Activated T-helper 2 cell treated with anti-CD3 and anti-CD28 coated beads, Interferon-gamma antibody, Interleukin-2, Interleukin-4, amounts not matched to agents 10 μg/mL and 5 μg/mL and 100 μg/mL, durations not matched to agents 14 hours and 24 hours and 36 hours (primary cell): ENCODE results near the gene HCRTR1. TPM values are rescaled to one million over a fixed set of nuclear protein-coding genes. Genes with fewer than 3 reads are reported as not detected.

Experiments
- DNase-seq: peaks from one replicate; pipeline ENCODE4 v3.0.0; 2021; ENCODE audit warnings: low spot score
- H3K27ac Mint-ChIP-seq: one replicate; pipeline ENCODE4 v1.8.0; 2021; ENCODE audit warnings: mixed read lengths
- H3K27me3 Mint-ChIP-seq: one replicate; pipeline ENCODE4 v1.8.0; 2021; ENCODE audit warnings: low read depth, mixed read lengths
- H3K36me3 Mint-ChIP-seq: one replicate; pipeline ENCODE4 v1.8.0; 2021; ENCODE audit warnings: low read depth, mixed read lengths
- H3K4me1 Mint-ChIP-seq: one replicate; pipeline ENCODE4 v1.8.0; 2021; ENCODE audit warnings: low read depth, mixed read lengths
- H3K4me3 Mint-ChIP-seq: one replicate; pipeline ENCODE4 v1.8.0; 2021; ENCODE audit warnings: low read depth, mild to moderate bottlenecking, moderate library complexity, mixed read lengths
- H3K9me3 Mint-ChIP-seq: one replicate; pipeline ENCODE4 v1.8.0; 2021; ENCODE audit warnings: mixed read lengths
- intact Hi-C: fragments of 100-400 bp; cut with micrococcal nuclease; formaldehyde crosslinking; loops from one replicate; pipeline ENCODE4 v1.15.1; 2023
- total RNA-seq: library from RNA; stranded (reverse); gene quantifications from 2 replicates; pipeline ENCODE4 v1.2.3, GENCODE V29; 2022

HCRTR1 gene
- total RNA-seq, 1 donor from 2014 or later: not detected

DNA sequence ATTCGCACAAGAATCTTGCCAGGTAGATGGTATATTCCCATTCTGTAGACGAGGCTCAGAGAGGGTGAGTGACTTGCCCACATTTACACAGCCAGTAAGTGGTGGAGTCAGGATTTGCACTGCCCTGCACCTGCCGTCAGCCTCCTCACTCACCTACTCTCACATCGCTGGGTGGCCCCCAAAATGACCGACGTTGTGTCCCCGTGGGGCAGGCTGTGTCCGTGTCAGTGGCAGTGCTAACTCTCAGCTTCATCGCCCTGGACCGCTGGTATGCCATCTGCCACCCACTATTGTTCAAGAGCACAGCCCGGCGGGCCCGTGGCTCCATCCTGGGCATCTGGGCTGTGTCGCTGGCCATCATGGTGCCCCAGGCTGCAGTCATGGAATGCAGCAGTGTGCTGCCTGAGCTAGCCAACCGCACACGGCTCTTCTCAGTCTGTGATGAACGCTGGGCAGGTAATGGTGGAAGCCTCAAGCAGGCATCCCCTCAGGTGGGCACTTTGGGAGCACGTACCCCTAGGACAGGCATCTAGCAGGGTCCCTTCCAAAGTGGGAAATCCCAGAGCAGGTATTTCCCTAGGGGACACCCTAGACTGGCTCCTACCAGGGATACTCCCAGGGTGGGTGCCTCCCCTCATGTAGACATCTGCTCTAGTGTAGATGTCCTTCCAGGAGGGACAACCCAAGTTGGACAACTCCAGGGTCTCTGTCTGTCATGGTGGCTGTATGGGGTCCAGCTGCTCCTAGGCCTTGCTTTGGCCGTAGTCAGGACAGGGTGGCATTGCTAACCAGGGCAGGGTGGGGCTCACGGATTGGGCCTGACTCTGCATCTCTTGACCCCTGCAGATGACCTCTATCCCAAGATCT, 3.4 kb downstream of the HCRTR1 start:
- no peaks in the 10 kb centered on the region for H3K9me3 Mint-ChIP-seq
- H3K4me1 Mint-ChIP-seq: peaks cover 5% of the 10 kb centered on the region
- H3K4me3 Mint-ChIP-seq: no peak overlapping the region
- H3K27ac Mint-ChIP-seq: no peak overlapping the region
- intact Hi-C loops: no loop called here
- H3K36me3 Mint-ChIP-seq: no peaks in the 10 kb centered on the region
- H3K27me3 Mint-ChIP-seq: peaks cover 21% of the 10 kb centered on the region
- DNase-seq: no peak

DNA sequence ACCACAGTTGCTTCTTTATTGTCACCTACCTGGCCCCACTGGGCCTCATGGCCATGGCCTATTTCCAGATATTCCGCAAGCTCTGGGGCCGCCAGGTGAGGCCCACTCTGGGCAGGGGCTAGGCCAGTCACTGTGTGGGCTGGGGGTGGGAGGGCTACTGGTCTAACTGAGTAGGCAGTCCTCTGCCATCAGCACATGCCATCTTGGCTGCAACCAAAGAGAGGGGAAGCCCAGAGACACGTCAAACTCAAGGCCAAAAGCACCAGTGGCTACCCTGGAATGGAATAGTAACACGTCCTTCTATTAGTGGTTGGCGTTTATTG, 4.0 kb downstream of the HCRTR1 start:
- peaks cover 5% of the 10 kb centered on the region for H3K4me1 Mint-ChIP-seq
- intact Hi-C loops: no loop called here
- no peaks in the 10 kb centered on the region for H3K36me3 Mint-ChIP-seq

DNA sequence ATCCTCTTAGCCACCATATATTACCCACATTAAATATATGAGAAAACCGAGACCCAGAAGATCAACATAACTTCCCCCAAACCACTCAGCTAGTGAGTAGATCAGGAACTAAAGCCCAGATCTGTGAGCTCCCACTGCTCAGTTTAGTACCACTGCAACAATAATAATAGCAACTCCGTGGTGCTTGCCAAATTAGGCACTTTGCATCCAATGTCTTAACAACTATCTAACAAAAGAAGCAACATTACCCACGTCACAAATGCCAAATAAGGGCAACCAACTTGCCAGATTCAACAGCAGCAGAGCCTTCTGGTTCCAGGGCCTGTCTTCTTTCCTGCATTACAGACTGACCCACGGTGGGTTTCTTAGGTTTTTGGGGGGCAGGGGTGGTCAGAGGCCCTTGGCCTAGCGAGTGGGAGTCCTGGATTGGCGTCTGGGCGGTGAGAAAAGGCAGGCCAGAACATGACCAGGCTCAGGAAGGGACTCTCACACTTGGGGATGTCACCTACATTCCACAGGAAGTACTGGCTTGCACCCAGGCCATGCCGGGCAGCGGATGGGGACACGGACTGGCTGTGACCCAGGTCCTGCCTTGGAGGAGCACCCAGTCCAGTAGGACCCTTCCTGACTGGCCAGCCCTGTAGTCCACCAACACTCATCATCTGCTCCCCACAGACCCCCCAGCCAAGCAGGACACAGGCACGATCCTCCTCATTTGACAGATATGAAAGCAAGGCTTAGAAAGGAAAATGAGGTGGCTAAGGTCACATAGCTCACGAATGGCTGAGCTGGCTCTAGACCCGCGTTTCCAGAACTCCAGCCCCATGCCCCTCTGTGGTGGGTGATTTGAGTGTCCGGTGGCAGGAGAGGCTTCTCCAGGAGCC, 4.6 kb downstream of the HCRTR1 start:
- no peak for DNase-seq
- Mint-ChIP-seq H3K4me1 (peaks cover 5% of the 10 kb centered on the region), H3K4me3 (no peak overlapping the region), H3K27ac (no peak overlapping the region), H3K27me3 (peaks cover 10% of the 10 kb centered on the region), H3K9me3 (no peaks in the 10 kb centered on the region), H3K36me3 (no peaks in the 10 kb centered on the region)
- intact Hi-C loops: no loop called here

More for the DNA sequence above, 4.0 kb downstream of the HCRTR1 start:
- H3K27ac Mint-ChIP-seq: no peak overlapping the region
- H3K9me3 Mint-ChIP-seq: no peaks in the 10 kb centered on the region
- no peak overlapping the region for H3K4me3 Mint-ChIP-seq
- H3K27me3 Mint-ChIP-seq: peaks cover 16% of the 10 kb centered on the region
- no peak for DNase-seq

DNA sequence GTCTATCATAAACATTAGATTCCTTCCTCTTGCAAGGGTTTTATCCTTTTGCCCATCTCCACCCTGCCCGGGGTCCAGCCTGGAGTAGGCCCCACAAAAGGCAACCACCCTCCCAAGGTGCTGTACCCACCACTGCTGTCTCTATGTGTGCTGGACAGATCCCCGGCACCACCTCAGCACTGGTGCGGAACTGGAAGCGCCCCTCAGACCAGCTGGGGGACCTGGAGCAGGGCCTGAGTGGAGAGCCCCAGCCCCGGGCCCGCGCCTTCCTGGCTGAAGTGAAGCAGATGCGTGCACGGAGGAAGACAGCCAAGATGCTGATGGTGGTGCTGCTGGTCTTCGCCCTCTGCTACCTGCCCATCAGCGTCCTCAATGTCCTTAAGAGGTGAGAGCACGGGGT, 5.9 kb downstream of the HCRTR1 start:
- DNase-seq: no peak
- Mint-ChIP-seq H3K27ac (no peak overlapping the region), H3K4me3 (no peak overlapping the region), H3K9me3 (no peaks in the 10 kb centered on the region), H3K36me3 (peaks cover 4% of the 10 kb centered on the region), H3K4me1 (peaks cover 5% of the 10 kb centered on the region), H3K27me3 (peaks cover 7% of the 10 kb centered on the region)
- intact Hi-C loops: no loop called here

DNA sequence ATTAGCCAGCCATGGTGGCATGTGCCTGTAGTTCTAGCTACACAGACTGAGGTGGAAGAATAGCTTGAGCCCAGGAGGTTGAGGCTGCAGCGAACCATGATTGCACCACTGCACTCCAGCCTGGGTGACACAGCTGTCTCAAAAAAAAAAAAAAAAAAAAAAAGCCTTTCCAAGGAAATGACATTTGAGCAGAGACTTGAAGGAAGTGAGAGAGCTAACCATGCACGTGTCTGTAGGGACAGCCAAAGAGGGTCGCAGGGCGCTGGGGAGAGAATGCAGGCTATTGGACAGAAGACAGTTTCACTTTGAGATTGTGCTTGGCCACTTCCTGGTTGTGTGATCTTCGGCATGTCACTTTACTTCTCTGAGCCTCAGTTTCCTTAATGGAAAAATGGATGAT, 6.8 kb downstream of the HCRTR1 start:
- H3K36me3 Mint-ChIP-seq: peaks cover 13% of the 10 kb centered on the region
- DNase-seq: no peak
- no peaks in the 10 kb centered on the region for H3K27me3 Mint-ChIP-seq
- intact Hi-C loops: no loop called here
- peaks cover 5% of the 10 kb centered on the region for H3K4me1 Mint-ChIP-seq
- H3K4me3 Mint-ChIP-seq: no peak overlapping the region
- no peaks in the 10 kb centered on the region for H3K9me3 Mint-ChIP-seq
- H3K27ac Mint-ChIP-seq: no peak overlapping the region

DNA sequence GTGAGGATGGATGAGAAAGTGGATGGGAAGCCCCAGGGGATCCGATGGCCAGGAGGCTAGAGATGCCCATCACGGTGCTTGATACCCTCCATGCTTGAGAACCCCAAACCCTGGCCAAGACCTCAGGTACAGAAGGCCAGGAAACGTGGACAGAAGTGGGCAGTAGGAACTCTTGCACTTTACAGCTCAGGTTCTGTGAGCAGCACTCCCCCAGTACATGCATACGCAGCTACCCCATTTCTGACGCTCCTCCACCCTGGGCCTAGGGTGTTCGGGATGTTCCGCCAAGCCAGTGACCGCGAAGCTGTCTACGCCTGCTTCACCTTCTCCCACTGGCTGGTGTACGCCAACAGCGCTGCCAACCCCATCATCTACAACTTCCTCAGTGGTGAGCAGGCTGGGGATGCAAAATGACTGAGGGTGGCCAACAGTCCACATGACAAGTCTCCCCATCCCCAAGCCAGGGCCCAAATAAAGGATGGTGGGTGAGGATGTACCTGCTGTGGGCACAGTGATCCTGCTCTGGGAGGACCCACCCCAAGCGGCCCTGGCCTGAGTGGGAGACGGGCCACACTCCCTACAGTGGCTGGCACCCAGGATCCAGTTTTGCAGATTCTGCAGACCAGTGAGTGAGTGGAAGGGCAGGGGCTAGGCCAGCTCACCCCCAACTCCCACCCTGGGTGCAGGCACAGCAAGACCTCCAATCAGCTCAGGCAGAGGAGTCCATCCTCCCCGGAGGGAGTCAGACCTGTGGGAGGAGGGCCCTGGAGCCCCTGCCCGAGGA, 7.4 kb downstream of the HCRTR1 start:
- H3K27me3 Mint-ChIP-seq: no peaks in the 10 kb centered on the region
- no peaks in the 10 kb centered on the region for H3K9me3 Mint-ChIP-seq

DNA sequence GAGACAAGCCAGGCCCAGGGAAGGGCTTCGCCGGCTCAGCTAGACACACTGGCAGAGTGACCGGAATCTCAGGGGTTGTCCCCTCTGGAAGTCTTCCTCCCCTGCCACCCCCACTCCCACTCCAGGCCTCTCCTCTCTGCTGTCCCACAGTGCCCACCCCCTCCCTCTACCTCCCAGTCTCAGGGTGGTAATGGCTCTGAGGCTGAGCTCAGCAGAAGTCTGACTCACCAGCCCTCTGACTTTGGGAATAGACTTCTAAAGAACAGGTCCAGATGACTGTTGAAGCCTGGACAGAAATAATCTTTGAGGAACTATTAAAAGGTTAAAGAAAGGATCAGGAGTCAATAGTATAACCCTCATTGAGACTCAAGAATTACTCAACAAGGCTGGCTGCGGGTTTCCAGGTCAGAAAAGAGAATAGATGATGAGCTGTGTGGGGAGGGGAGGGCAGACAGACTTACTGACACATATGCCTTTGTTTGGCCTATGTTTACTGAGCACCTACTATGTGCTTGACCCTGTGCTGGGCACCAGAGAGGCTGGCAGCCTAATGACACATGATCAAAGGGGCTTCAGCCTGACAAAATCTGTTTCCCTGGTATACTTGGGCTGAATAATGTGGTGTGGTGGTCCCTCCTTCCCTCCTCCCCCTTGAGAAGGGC, 8.2 kb downstream of the HCRTR1 start:
- Mint-ChIP-seq H3K27me3 (no peaks in the 10 kb centered on the region), H3K4me3 (no peak overlapping the region), H3K36me3 (peaks cover 26% of the 10 kb centered on the region), H3K4me1 (peaks cover 5% of the 10 kb centered on the region), H3K27ac (no peak overlapping the region), H3K9me3 (no peaks in the 10 kb centered on the region)
- intact Hi-C loops: no loop called here
- DNase-seq: no peak

More for the DNA sequence above, 7.4 kb downstream of the HCRTR1 start:
- Mint-ChIP-seq H3K27ac (no peak overlapping the region), H3K4me1 (peaks cover 5% of the 10 kb centered on the region), H3K36me3 (peaks cover 20% of the 10 kb centered on the region), H3K4me3 (no peak overlapping the region)
- DNase-seq: no peak
- intact Hi-C loops: no loop called here

DNA sequence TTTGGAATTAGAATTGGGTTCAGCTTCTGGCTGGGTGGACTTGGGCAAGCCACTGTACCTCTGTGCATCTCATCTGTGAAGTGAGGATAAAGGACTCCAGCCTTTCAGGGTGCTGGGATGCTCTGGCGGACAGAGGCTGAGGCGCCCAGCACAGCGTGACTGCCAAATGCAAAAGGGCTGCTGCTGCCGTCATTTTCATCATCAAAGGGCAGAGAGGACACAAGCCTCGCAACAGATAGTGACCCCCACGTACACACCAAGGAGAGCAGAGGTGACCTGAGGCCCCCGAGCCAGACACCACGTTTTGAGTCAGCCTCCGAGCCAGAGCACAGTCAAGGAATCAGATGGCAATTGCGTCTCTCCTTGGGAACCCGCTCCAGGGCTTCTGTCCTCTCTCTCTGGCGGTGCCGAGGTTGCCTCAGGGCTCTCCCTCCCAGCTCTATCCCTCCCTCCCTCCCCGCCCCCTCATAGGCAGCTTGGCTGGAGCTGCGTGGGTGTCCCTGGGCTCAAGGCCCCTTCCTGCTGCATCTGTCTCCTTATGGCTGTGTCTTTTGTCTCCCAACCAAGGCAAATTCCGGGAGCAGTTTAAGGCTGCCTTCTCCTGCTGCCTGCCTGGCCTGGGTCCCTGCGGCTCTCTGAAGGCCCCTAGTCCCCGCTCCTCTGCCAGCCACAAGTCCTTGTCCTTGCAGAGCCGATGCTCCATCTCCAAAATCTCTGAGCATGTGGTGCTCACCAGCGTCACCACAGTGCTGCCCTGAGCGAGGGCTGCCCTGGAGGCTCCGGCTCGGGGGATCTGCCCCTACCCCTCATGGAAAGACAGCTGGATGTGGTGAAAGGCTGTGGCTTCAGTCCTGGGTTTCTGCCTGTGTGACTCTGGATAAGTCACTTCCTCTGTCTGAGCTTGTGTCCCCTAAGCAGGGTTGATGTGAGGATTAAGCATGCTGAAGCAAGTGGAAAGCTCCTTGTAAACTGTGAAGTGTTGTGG, 9.0 kb downstream of the HCRTR1 start:
- intact Hi-C loops: no loop called here
- no peaks in the 10 kb centered on the region for H3K27me3 Mint-ChIP-seq
- H3K9me3 Mint-ChIP-seq: no peaks in the 10 kb centered on the region
- DNase-seq: no peak
- H3K36me3 Mint-ChIP-seq: peaks cover 29% of the 10 kb centered on the region
- no peak overlapping the region for H3K4me3 Mint-ChIP-seq
- no peak overlapping the region for H3K27ac Mint-ChIP-seq
- peaks cover 5% of the 10 kb centered on the region for H3K4me1 Mint-ChIP-seq

DNA sequence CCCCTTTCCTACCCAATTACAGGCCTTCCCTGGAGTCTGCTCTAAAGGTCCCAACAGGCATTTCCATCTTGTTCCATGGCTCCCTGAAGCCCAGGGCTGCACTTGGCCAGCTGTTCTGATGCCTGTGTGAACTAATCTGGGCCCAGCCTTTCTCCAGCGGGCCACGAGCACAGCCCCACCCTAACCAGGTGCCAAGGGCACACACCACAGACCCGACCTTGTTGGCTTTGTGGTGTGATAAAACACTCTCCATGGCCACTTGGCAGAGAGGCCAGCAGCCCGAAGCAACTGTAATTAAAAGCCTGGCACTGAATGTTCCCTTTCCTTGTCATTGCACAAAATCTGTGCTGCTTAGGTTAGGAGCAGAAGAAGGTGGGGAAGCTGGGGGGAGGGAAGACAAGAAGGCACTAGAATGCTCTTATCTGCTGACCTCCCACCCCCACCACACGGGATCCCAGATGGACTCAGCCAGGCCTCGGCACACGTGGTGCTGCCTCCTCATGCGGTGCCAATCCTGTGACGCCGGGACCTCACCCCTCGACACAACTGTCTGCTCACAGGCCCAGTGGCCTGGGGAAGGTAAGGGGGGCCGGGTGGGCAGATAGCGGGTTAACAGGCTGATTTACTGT, 9.9 kb downstream of the HCRTR1 start:
- peaks cover 29% of the 10 kb centered on the region for H3K36me3 Mint-ChIP-seq
- intact Hi-C loops: no loop called here
- peaks cover 5% of the 10 kb centered on the region for H3K4me1 Mint-ChIP-seq
- H3K9me3 Mint-ChIP-seq: no peaks in the 10 kb centered on the region
- no peak for DNase-seq
- H3K27me3 Mint-ChIP-seq: no peaks in the 10 kb centered on the region
- no peak overlapping the region for H3K27ac Mint-ChIP-seq
- H3K4me3 Mint-ChIP-seq: no peak overlapping the region

DNA sequence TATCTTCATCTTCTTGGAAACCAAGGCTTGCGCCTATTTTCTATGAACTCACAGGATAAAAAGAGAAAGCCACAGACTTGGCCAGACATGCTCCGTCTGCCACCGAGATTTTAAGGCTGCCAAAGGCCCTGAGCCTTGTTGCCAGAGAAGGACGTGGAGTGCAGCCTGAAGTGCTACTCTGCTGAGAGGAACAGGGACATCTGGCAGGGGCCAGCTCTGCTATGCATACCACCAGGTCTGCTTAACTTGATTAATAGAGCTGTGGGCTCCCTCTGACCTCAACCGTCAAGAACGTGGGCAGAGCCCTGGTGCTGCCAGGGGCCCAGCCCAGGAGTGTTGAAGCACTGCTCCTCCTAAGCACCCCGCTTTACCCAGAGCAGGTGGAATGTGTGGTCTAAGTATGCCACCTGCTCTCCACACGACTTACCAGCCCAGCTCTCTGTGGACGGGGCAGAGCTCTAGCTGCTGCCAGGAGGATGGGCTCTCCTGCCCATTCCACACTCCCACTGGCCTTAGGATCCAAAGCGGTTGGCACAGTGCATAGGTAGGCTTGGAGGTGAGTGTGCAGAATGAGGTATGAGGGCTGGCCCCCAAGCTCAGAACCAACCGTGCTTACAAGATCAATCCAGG, 10.6 kb downstream of the HCRTR1 start:
- no peak overlapping the region for H3K27ac Mint-ChIP-seq
- H3K9me3 Mint-ChIP-seq: no peaks in the 10 kb centered on the region
- intact Hi-C loops: no loop called here
- peaks cover 5% of the 10 kb centered on the region for H3K4me1 Mint-ChIP-seq
- H3K4me3 Mint-ChIP-seq: no peak overlapping the region
- no peaks in the 10 kb centered on the region for H3K27me3 Mint-ChIP-seq
- no peak for DNase-seq
- peaks cover 29% of the 10 kb centered on the region for H3K36me3 Mint-ChIP-seq
